OCI-LY3 (cell line): ENCODE data around the gene GFY.

ENCODE experiments used
- CTCF ChIP-seq: fragments of 200-600, 300-600 bp; sonication (generic); IDR thresholded peaks from 2 replicates; pipeline ENCODE4 v1.5.1; 2014; ENCODE audit warnings: antibody characterized with exemption, low read length, low read depth
- EZH2phosphoT487 ChIP-seq: fragments of 200-600 bp; shearing (Covaris generic); IDR thresholded peaks from 2 replicates; pipeline ENCODE4 v1.6.1; 2018; ENCODE audit warnings: antibody characterized with exemption, mixed run types, low read depth

GRCh38 chr19:49422407-49423070 lies 2.6 kb upstream of the GFY start:
- TF ChIP-seq CTCF (no peak), EZH2phosphoT487 (no peak)
